ENCODE measurements around the gene CIART. TPM values are rescaled to one million over a fixed set of nuclear protein-coding genes. Genes with fewer than 3 reads are reported as not detected.
"Not testable (repeated sequence)": the region's sequence is repeated elsewhere in the genome, so short reads cannot be mapped to it uniquely, and the experiment has no call there.

CIART gene
- total RNA-seq, 1 donor from 2014 or later: 6.6 TPM

GRCh38 chr1:150235294-150235851 lies 47.0 kb upstream of the CIART start:
- Histone ChIP-seq H3K27me3 (no peaks in the 10 kb centered on the region), H3K27ac (peak overlapping the region; percentile 99), H3K4me1 (peaks cover 18% of the 10 kb centered on the region), H3K36me3 (no peaks in the 10 kb centered on the region), H3K9me3 (no peaks in the 10 kb centered on the region), H3K4me3 (peak overlapping the region; percentile 71 to 93)
- no peak for TF ChIP-seq CTCF (IDR thresholded peaks at IDR 0.05)
- TF ChIP-seq POLR2AphosphoS5 (IDR thresholded peaks at IDR 0.05; ENCODE audit: insufficient read depth in 1 of 2, low read depth in 1 of 2): no peak
- no peak for TF ChIP-seq POLR2A (IDR thresholded peaks at IDR 0.05)
- intact Hi-C loops (cut with DNase I): no loop called here
- DNase-seq (ENCODE audit: extremely low spot score in 2 of 2): no peak

- H3K27me3 ChIP-seq: no peaks in the 10 kb centered on the region
- H3K4me3 ChIP-seq: peak within 1 kb of the TSS; percentile 71 to 93
- no peaks in the 10 kb centered on the region for H3K36me3 ChIP-seq
- intact Hi-C loops (cut with DNase I): no loop called here
- H3K9me3 ChIP-seq: no peaks in the 10 kb centered on the region
- TF ChIP-seq POLR2AphosphoS5 (IDR thresholded peaks at IDR 0.05; ENCODE audit: insufficient read depth in 1 of 2, low read depth in 1 of 2): peak; percentile 91 to 92
- TF ChIP-seq CTCF (IDR thresholded peaks at IDR 0.05): peak in 1 of 3 experiments; percentile 16
- peak in 1 of 2 donors; percentile 81 for TF ChIP-seq POLR2A (IDR thresholded peaks at IDR 0.05)
- peak; percentile 98 to 99 for DNase-seq (ENCODE audit: extremely low spot score in 2 of 2)
- H3K27ac ChIP-seq: peak within 1 kb of the TSS; percentile 99
- peaks cover 18% of the 10 kb centered on the region for H3K4me1 ChIP-seq
These were observed 46.3 kb upstream of the CIART start, which contains the start of gene ANP32E for GRCh38 chr1:150235852-150236613. ANP32E (minus strand) TSS chr1:150236112; CDS start chr1:150235786, 326 bp downstream.

- H3K4me1 ChIP-seq: peaks cover 18% of the 10 kb centered on the region
- TF ChIP-seq POLR2AphosphoS5 (IDR thresholded peaks at IDR 0.05; ENCODE audit: insufficient read depth in 1 of 2, low read depth in 1 of 2): no peak
- no peak for TF ChIP-seq CTCF (IDR thresholded peaks at IDR 0.05)
- TF ChIP-seq POLR2A (IDR thresholded peaks at IDR 0.05): no peak
- H3K27ac ChIP-seq: peak overlapping the region; percentile 99
- peak overlapping the region; percentile 71 to 93 for H3K4me3 ChIP-seq
- H3K36me3 ChIP-seq: no peaks in the 10 kb centered on the region
- intact Hi-C loops (cut with DNase I): no loop called here
- H3K27me3 ChIP-seq: no peaks in the 10 kb centered on the region
- DNase-seq (ENCODE audit: extremely low spot score in 2 of 2): no peak
- no peaks in the 10 kb centered on the region for H3K9me3 ChIP-seq
These were observed 45.7 kb upstream of the CIART start for GRCh38 chr1:150236614-150237100.

GRCh38 chr1:150237176-150237575 lies 45.2 kb upstream of the CIART start:
- H3K9me3 ChIP-seq; H3K36me3 ChIP-seq; H3K27me3 ChIP-seq; H3K4me3 ChIP-seq; DNase-seq (ENCODE audit: extremely low spot score in 2 of 2); intact Hi-C loops (cut with DNase I); H3K27ac ChIP-seq: not testable (repeated sequence)
- peaks cover 18% of the 10 kb centered on the region for H3K4me1 ChIP-seq

- peaks cover 18% of the 10 kb centered on the region for H3K4me1 ChIP-seq
- no peak for TF ChIP-seq CTCF (IDR thresholded peaks at IDR 0.05)
- no peak for TF ChIP-seq POLR2AphosphoS5 (IDR thresholded peaks at IDR 0.05; ENCODE audit: insufficient read depth in 1 of 2, low read depth in 1 of 2)
- TF ChIP-seq POLR2A (IDR thresholded peaks at IDR 0.05): no peak
- H3K27ac ChIP-seq: no peak overlapping the region
- DNase-seq (ENCODE audit: extremely low spot score in 2 of 2): no peak
- H3K9me3 ChIP-seq: no peaks in the 10 kb centered on the region
- no peak overlapping the region for H3K4me3 ChIP-seq
- no peaks in the 10 kb centered on the region for H3K36me3 ChIP-seq
- intact Hi-C loops (cut with DNase I): no loop called here
- H3K27me3 ChIP-seq: no peaks in the 10 kb centered on the region
These were observed 44.6 kb upstream of the CIART start for GRCh38 chr1:150237746-150238145.
